Measurements from ENCODE around the gene MAPT. TPM values are rescaled to one million over a fixed set of nuclear protein-coding genes. Genes with fewer than 3 reads are reported as not detected.
A peak's percentile ranks its signal among the peaks of the same experiment; 100 is the strongest.

MAPT gene
- total and polyA plus RNA-seq, 2 of the 13 experiments (the other 11 are each of a cell fraction or from before 2014, with no cell fraction given), result 2.1 to 2.8 TPM

- TF ChIP-seq ARID4A (CRISPR knock-in tag; IDR thresholded peaks at IDR 0.05; ENCODE audit: borderline replicate concordance) (no peak), ONECUT2 (CRISPR knock-in tag; IDR thresholded peaks at IDR 0.05) (peak; percentile 74), FOXA3 (CRISPR knock-in tag; IDR thresholded peaks at IDR 0.05) (0 out of 2 replicates have a peak, but pooled peaks have one; percentile 29), HDAC2 (CRISPR knock-in tag; IDR thresholded peaks at IDR 0.05) (peak; percentile 49; the same call in 1 of the 2 replicates), ZNF256 (CRISPR knock-in tag; conservative IDR thresholded peaks at IDR 0.05) (no peak), ETV6 (CRISPR knock-in tag; conservative IDR thresholded peaks at IDR 0.05) (no peak), ZBTB7A (CRISPR knock-in tag; IDR thresholded peaks at IDR 0.05) (peak; percentile 7; the same call in 1 of the 2 replicates), NFKB2 (CRISPR knock-in tag; IDR thresholded peaks at IDR 0.05; ENCODE audit: borderline replicate concordance) (peak; percentile 55; the same call in 1 of the 2 replicates)
- TF ChIP-seq, protein P1, sequence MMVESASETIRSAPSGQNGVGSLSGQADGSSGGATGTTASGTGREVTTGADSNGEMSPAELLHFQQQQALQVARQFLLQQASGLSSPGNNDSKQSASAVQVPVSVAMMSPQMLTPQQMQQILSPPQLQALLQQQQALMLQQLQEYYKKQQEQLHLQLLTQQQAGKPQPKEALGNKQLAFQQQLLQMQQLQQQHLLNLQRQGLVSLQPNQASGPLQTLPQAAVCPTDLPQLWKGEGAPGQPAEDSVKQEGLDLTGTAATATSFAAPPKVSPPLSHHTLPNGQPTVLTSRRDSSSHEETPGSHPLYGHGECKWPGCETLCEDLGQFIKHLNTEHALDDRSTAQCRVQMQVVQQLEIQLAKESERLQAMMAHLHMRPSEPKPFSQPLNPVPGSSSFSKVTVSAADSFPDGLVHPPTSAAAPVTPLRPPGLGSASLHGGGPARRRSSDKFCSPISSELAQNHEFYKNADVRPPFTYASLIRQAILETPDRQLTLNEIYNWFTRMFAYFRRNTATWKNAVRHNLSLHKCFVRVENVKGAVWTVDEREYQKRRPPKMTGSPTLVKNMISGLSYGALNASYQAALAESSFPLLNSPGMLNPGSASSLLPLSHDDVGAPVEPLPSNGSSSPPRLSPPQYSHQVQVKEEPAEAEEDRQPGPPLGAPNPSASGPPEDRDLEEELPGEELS (CRISPR knock-in tag; IDR thresholded peaks at IDR 0.05), result 0 out of 2 replicates have a peak, but pooled peaks have one; percentile 35
- TF ChIP-seq, protein P2, sequence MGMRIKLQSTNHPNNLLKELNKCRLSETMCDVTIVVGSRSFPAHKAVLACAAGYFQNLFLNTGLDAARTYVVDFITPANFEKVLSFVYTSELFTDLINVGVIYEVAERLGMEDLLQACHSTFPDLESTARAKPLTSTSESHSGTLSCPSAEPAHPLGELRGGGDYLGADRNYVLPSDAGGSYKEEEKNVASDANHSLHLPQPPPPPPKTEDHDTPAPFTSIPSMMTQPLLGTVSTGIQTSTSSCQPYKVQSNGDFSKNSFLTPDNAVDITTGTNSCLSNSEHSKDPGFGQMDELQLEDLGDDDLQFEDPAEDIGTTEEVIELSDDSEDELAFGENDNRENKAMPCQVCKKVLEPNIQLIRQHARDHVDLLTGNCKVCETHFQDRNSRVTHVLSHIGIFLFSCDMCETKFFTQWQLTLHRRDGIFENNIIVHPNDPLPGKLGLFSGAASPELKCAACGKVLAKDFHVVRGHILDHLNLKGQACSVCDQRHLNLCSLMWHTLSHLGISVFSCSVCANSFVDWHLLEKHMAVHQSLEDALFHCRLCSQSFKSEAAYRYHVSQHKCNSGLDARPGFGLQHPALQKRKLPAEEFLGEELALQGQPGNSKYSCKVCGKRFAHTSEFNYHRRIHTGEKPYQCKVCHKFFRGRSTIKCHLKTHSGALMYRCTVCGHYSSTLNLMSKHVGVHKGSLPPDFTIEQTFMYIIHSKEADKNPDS (CRISPR knock-in tag; IDR thresholded peaks at IDR 0.05), result no peak
- TF ChIP-seq, protein P3, sequence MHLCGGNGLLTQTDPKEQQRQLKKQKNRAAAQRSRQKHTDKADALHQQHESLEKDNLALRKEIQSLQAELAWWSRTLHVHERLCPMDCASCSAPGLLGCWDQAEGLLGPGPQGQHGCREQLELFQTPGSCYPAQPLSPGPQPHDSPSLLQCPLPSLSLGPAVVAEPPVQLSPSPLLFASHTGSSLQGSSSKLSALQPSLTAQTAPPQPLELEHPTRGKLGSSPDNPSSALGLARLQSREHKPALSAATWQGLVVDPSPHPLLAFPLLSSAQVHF (CRISPR knock-in tag; IDR thresholded peaks at IDR 0.05), result no peak
- TF ChIP-seq, protein P4, sequence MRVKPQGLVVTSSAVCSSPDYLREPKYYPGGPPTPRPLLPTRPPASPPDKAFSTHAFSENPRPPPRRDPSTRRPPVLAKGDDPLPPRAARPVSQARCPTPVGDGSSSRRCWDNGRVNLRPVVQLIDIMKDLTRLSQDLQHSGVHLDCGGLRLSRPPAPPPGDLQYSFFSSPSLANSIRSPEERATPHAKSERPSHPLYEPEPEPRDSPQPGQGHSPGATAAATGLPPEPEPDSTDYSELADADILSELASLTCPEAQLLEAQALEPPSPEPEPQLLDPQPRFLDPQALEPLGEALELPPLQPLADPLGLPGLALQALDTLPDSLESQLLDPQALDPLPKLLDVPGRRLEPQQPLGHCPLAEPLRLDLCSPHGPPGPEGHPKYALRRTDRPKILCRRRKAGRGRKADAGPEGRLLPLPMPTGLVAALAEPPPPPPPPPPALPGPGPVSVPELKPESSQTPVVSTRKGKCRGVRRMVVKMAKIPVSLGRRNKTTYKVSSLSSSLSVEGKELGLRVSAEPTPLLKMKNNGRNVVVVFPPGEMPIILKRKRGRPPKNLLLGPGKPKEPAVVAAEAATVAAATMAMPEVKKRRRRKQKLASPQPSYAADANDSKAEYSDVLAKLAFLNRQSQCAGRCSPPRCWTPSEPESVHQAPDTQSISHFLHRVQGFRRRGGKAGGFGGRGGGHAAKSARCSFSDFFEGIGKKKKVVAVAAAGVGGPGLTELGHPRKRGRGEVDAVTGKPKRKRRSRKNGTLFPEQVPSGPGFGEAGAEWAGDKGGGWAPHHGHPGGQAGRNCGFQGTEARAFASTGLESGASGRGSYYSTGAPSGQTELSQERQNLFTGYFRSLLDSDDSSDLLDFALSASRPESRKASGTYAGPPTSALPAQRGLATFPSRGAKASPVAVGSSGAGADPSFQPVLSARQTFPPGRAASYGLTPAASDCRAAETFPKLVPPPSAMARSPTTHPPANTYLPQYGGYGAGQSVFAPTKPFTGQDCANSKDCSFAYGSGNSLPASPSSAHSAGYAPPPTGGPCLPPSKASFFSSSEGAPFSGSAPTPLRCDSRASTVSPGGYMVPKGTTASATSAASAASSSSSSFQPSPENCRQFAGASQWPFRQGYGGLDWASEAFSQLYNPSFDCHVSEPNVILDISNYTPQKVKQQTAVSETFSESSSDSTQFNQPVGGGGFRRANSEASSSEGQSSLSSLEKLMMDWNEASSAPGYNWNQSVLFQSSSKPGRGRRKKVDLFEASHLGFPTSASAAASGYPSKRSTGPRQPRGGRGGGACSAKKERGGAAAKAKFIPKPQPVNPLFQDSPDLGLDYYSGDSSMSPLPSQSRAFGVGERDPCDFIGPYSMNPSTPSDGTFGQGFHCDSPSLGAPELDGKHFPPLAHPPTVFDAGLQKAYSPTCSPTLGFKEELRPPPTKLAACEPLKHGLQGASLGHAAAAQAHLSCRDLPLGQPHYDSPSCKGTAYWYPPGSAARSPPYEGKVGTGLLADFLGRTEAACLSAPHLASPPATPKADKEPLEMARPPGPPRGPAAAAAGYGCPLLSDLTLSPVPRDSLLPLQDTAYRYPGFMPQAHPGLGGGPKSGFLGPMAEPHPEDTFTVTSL (CRISPR knock-in tag; IDR thresholded peaks at IDR 0.05; ENCODE audit: borderline replicate concordance), result 0 out of 2 replicates have a peak, but pooled peaks have one; percentile 59
- TF ChIP-seq, protein P5, sequence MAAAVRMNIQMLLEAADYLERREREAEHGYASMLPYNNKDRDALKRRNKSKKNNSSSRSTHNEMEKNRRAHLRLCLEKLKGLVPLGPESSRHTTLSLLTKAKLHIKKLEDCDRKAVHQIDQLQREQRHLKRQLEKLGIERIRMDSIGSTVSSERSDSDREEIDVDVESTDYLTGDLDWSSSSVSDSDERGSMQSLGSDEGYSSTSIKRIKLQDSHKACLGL (CRISPR knock-in tag; IDR thresholded peaks at IDR 0.05), result no peak
Observed at GRCh38 chr17:46013502-46014165, 119.3 kb downstream of the MAPT start (continued).

All from HepG2 (cell line).